HEK293 (cell line): ENCODE data around the gene UCK2.

Source experiments
- CTCF ChIA-PET: fragments of 350-600 bp; formaldehyde crosslinking; extraction: SDS; loops from one replicate; lab custom pipeline; 2021; ENCODE audit warnings: antibody characterized with exemption; lab: Yijun Ruan, JAX
- POLR2A ChIA-PET: fragments of 300-600 bp; formaldehyde crosslinking; extraction: SDS; loops from one replicate; lab custom pipeline; 2020; ENCODE audit warnings: antibody characterized with exemption, inconsistent platforms; lab: Yijun Ruan, JAX
- H3K27ac ChIP-seq: fragments of 200-500 bp; sonication (Bioruptor generic); 2 replicates; pipeline ENCODE4 v1.5.1; 2014; ENCODE audit warnings: low read depth, low read length, control low read depth, inconsistent platforms; ENCODE audit errors: extremely low read depth
- H3K36me3 ChIP-seq, 2 experiments: fragments of 200-500 bp in 1 of 2; sonication (Bioruptor generic) in 1 of 2; 1 replicate in 1 of 2; 2 replicates in 1 of 2; pipeline ENCODE4 v1.5.1; 2014 to 2017; ENCODE audit warnings: inconsistent platforms in 2 of 2, low read length in 2 of 2; ENCODE audit not compliant: control insufficient read depth in 2 of 2, insufficient read depth in 1 of 2
- H3K4me1 ChIP-seq: fragments of 200-500 bp; sonication (Bioruptor generic); 2 replicates; pipeline ENCODE4 v1.5.1; 2014; ENCODE audit warnings: mild to moderate bottlenecking, low read length, inconsistent platforms; ENCODE audit not compliant: control insufficient read depth, insufficient read depth
- H3K4me3 ChIP-seq: 2 replicates; pipeline ENCODE4 v1.5.1; 2011; ENCODE audit warnings: low read depth, mild to moderate bottlenecking, control low read depth, low read length, moderate library complexity
- H3K9me3 ChIP-seq: fragments of 200-500 bp; sonication (Bioruptor generic); 2 replicates; pipeline ENCODE4 v1.5.1; 2014; ENCODE audit warnings: low read depth, low read length, inconsistent platforms; ENCODE audit not compliant: control insufficient read depth, insufficient read depth
- EGR2 ChIP-seq: fragments of 450-650 bp; formaldehyde crosslinking; IDR thresholded peaks from 2 replicates; pipeline ENCODE4 v1.5.1; 2016; ENCODE audit warnings: low read depth, missing biosample characterization, missing genetic modification characterization
- HOXD13 ChIP-seq: sonication (generic); formaldehyde crosslinking; IDR thresholded peaks from 2 replicates; pipeline ENCODE4 v1.8.0; 2022; ENCODE audit warnings: missing genetic modification reagents, borderline replicate concordance
- KLF10 ChIP-seq: fragments of 450-650 bp; IDR thresholded peaks from 2 replicates; pipeline ENCODE4 v1.5.1; 2018; ENCODE audit warnings: missing biosample characterization, mild to moderate bottlenecking, missing genetic modification characterization
- KLF8 ChIP-seq: fragments of 450-650 bp; formaldehyde crosslinking; IDR thresholded peaks from 2 replicates; pipeline ENCODE4 v1.5.1; 2016; ENCODE audit warnings: missing biosample characterization, missing genetic modification characterization
- KLF9 ChIP-seq: fragments of 450-650 bp; formaldehyde crosslinking; IDR thresholded peaks from 2 replicates; pipeline ENCODE4 v1.5.1; 2016; ENCODE audit warnings: missing biosample characterization, missing genetic modification characterization, low read depth
- SP2 ChIP-seq: fragments of 450-650 bp; formaldehyde crosslinking; IDR thresholded peaks from 2 replicates; pipeline ENCODE4 v1.5.1; 2016; ENCODE audit warnings: missing biosample characterization, missing genetic modification characterization
- WT1 ChIP-seq: fragments of 450-650 bp; formaldehyde crosslinking; IDR thresholded peaks from 2 replicates; pipeline ENCODE4 v1.5.1; 2016; ENCODE audit warnings: missing biosample characterization, missing genetic modification characterization
- ZBTB1 ChIP-seq: fragments of 450-650 bp; formaldehyde crosslinking; IDR thresholded peaks from 2 replicates; pipeline ENCODE4 v1.5.1; 2016; ENCODE audit warnings: missing biosample characterization, missing genetic modification characterization
- ZBTB21 ChIP-seq: fragments of 450-650 bp; formaldehyde crosslinking; IDR thresholded peaks from 2 replicates; pipeline ENCODE4 v1.5.1; 2017; ENCODE audit warnings: missing biosample characterization, missing genetic modification characterization
- ZFP41 ChIP-seq: fragments of 450-650 bp; formaldehyde crosslinking; IDR thresholded peaks from 2 replicates; pipeline ENCODE4 v1.5.1; 2016; ENCODE audit warnings: missing biosample characterization, missing genetic modification characterization, borderline replicate concordance
- ZNF2 ChIP-seq: fragments of 450-650 bp; formaldehyde crosslinking; IDR thresholded peaks from 2 replicates; pipeline ENCODE4 v1.5.1; 2016; ENCODE audit warnings: missing biosample characterization, missing genetic modification characterization
- ZNF585B ChIP-seq: fragments of 450-650 bp; formaldehyde crosslinking; IDR thresholded peaks from 2 replicates; pipeline ENCODE4 v1.5.1; 2016; ENCODE audit warnings: missing biosample characterization, missing genetic modification characterization
- ZNF600 ChIP-seq: fragments of 450-650 bp; formaldehyde crosslinking; IDR thresholded peaks from 2 replicates; pipeline ENCODE4 v1.5.1; 2016; ENCODE audit warnings: missing biosample characterization, missing genetic modification characterization
- ZNF626 ChIP-seq: fragments of 450-650 bp; sonication (Bioruptor Pico); formaldehyde crosslinking; IDR thresholded peaks from 2 replicates; pipeline ENCODE4 v1.5.1; 2018; ENCODE audit warnings: missing biosample characterization, missing genetic modification characterization, inconsistent platforms
- ZNF747 ChIP-seq: fragments of 450-650 bp; formaldehyde crosslinking; IDR thresholded peaks from 2 replicates; pipeline ENCODE4 v1.5.1; 2016; ENCODE audit warnings: missing biosample characterization, missing genetic modification characterization
- ZNF768 ChIP-seq: fragments of 450-650 bp; formaldehyde crosslinking; IDR thresholded peaks from 2 replicates; pipeline ENCODE4 v1.5.1; 2018; ENCODE audit warnings: missing biosample characterization, mild to moderate bottlenecking, missing genetic modification characterization
- ZNF791 ChIP-seq: fragments of 450-650 bp; formaldehyde crosslinking; IDR thresholded peaks from 2 replicates; pipeline ENCODE4 v1.5.1; 2016; ENCODE audit warnings: missing biosample characterization, missing genetic modification characterization
- ZNF792 ChIP-seq: fragments of 450-650 bp; formaldehyde crosslinking; IDR thresholded peaks from 2 replicates; pipeline ENCODE4 v1.5.1; 2016; ENCODE audit warnings: missing biosample characterization, missing genetic modification characterization
- ZNF843 ChIP-seq: fragments of 450-650 bp; formaldehyde crosslinking; IDR thresholded peaks from 2 replicates; pipeline ENCODE4 v1.5.1; 2016; ENCODE audit warnings: missing biosample characterization, missing genetic modification characterization
- ZSCAN23 ChIP-seq: fragments of 450-650 bp; formaldehyde crosslinking; IDR thresholded peaks from 2 replicates; pipeline ENCODE4 v1.5.1; 2016; ENCODE audit warnings: missing biosample characterization, missing genetic modification characterization
- TF ChIP-seq, protein P1 (sequence below): fragments of 450-650 bp; formaldehyde crosslinking; IDR thresholded peaks from 2 replicates; pipeline ENCODE4 v1.5.1; 2016; ENCODE audit warnings: missing biosample characterization, missing genetic modification characterization
- TF ChIP-seq, protein P2 (sequence below): fragments of 450-650 bp; IDR thresholded peaks from 2 replicates; pipeline ENCODE4 v1.5.1; 2018; ENCODE audit warnings: missing biosample characterization, missing genetic modification characterization
- TF ChIP-seq, protein P3 (sequence below): fragments of 450-650 bp; formaldehyde crosslinking; IDR thresholded peaks from 2 replicates; pipeline ENCODE4 v1.5.1; 2016; ENCODE audit warnings: missing biosample characterization, missing genetic modification characterization

UCK2 gene

DNA sequence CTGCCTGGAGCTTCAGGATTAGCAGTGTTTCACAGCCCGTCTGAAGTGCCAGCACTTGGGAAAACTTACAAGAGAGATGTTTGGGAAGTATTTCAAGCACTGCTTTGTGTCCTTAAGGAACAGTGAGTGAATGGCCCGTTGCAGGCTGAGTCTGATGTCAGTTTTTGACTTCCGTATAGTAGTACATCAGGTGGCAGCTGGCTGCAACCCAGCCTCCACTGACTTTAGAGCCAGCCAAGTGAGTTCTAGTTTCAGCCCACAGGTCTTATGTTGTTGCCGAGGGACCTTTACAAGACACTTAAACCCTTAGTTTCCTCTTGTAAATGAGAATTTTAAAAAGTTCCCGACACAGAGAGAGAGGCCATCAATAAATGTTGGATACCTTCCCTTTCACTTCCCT lies 35.0 kb downstream of the UCK2 start:
- H3K9me3 ChIP-seq: no peaks in the 10 kb centered on the region
- no peak overlapping the region for H3K27ac ChIP-seq
- H3K4me1 ChIP-seq: peaks cover 4% of the 10 kb centered on the region
- H3K4me3 ChIP-seq: no peak overlapping the region
- POLR2A ChIA-PET: no interaction called here
- H3K36me3 ChIP-seq: no peaks in the 10 kb centered on the region; a peak in 1 of 3 replicates
- TF ChIP-seq ZFP41 (no peak), ZNF747 (no peak), KLF10 (tag by site-specific recombination) (no peak), WT1 (tag by site-specific recombination) (no peak), ZNF768 (tag by site-specific recombination) (no peak), KLF9 (tag by site-specific recombination) (no peak)
- CTCF ChIA-PET: interaction anchor here (0.5 to 1.2 kb wide), 4 partner anchors 9 to 1192 kb away, joined by 3 to 6 read pairs (median 3); no protein-coding TSS in a partner anchor

DNA sequence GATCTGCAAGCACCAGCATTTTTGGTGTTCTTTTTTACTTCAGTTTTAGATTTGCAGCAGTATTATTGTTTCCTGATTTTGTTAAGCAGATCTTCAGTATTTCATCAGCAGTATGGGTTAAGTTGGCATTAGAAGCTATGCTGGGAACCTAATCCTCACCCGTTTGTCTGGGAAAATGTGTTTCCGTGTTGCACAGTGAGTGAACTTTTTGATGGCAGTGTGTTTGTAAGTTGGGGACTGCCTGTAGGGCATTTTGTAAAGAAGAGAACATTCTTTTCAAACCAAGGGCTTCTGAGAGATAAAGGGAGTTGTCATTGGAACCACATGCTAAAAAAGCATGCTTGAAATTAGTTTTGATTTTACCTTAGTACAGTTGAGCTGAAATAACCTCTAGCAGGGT lies 35.9 kb downstream of the UCK2 start:
- H3K9me3 ChIP-seq: no peaks in the 10 kb centered on the region
- TF ChIP-seq ZSCAN23 (tag by site-specific recombination) (no peak), ZNF843 (tag by site-specific recombination) (no peak), ZNF600 (tag by site-specific recombination) (no peak), ZBTB21 (no peak), ZNF585B (tag by site-specific recombination) (no peak), ZNF626 (tag by site-specific recombination) (no peak), ZNF792 (tag by site-specific recombination) (no peak), ZNF791 (tag by site-specific recombination) (no peak), ZNF2 (tag by site-specific recombination) (no peak), SP2 (no peak), EGR2 (tag by site-specific recombination) (no peak), KLF8 (tag by site-specific recombination) (no peak), ZBTB1 (tag by site-specific recombination) (no peak), HOXD13 (CRISPR knock-in tag) (no peak)
- TF ChIP-seq, protein P1, sequence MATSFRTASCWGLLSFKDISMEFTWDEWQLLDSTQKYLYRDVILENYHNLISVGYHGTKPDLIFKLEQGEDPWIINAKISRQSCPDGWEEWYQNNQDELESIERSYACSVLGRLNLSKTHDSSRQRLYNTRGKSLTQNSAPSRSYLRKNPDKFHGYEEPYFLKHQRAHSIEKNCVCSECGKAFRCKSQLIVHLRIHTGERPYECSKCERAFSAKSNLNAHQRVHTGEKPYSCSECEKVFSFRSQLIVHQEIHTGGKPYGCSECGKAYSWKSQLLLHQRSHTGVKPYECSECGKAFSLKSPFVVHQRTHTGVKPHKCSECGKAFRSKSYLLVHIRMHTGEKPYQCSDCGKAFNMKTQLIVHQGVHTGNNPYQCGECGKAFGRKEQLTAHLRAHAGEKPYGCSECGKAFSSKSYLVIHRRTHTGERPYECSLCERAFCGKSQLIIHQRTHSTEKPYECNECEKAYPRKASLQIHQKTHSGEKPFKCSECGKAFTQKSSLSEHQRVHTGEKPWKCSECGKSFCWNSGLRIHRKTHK (tag by site-specific recombination): no peak
- TF ChIP-seq, protein P2, sequence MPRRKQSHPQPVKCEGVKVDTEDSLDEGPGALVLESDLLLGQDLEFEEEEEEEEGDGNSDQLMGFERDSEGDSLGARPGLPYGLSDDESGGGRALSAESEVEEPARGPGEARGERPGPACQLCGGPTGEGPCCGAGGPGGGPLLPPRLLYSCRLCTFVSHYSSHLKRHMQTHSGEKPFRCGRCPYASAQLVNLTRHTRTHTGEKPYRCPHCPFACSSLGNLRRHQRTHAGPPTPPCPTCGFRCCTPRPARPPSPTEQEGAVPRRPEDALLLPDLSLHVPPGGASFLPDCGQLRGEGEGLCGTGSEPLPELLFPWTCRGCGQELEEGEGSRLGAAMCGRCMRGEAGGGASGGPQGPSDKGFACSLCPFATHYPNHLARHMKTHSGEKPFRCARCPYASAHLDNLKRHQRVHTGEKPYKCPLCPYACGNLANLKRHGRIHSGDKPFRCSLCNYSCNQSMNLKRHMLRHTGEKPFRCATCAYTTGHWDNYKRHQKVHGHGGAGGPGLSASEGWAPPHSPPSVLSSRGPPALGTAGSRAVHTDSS (tag by site-specific recombination): no peak
- TF ChIP-seq, protein P3, sequence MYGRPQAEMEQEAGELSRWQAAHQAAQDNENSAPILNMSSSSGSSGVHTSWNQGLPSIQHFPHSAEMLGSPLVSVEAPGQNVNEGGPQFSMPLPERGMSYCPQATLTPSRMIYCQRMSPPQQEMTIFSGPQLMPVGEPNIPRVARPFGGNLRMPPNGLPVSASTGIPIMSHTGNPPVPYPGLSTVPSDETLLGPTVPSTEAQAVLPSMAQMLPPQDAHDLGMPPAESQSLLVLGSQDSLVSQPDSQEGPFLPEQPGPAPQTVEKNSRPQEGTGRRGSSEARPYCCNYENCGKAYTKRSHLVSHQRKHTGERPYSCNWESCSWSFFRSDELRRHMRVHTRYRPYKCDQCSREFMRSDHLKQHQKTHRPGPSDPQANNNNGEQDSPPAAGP (tag by site-specific recombination): no peak
- H3K4me1 ChIP-seq: peaks cover 4% of the 10 kb centered on the region; the same call in 1 of the 2 replicates
- H3K36me3 ChIP-seq: no peaks in the 10 kb centered on the region; a peak in 1 of 3 replicates
- ChIA-PET CTCF (interaction anchor here (0.6 to 1.2 kb wide), 3 partner anchors 9 to 53 kb away, joined by 3 to 6 read pairs (median 3); no protein-coding TSS in a partner anchor), POLR2A (no interaction called here)
- no peak overlapping the region for H3K4me3 ChIP-seq
- no peak overlapping the region for H3K27ac ChIP-seq
